ENCODE measurements around the gene LRTM2.

Gene LRTM2

DNA sequence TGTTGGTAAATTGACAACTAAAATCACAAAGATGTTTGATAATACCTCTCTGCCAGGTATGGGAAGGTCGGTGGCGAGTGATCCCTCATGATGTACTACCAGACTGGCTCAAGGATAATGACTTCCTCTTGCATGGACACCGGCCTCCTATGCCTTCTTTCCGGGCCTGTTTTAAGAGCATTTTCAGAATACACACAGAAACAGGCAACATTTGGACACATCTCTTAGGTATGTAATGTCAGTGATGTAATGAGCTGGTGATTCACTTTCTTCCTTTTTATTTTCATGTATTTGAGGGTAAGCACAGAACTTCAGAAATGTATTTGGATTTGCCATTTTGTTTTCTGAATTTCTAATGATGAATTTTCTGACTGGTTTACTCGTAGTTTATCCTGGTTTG, 42.6 kb upstream of the LRTM2 start:
- TF ChIP-seq, protein P1, sequence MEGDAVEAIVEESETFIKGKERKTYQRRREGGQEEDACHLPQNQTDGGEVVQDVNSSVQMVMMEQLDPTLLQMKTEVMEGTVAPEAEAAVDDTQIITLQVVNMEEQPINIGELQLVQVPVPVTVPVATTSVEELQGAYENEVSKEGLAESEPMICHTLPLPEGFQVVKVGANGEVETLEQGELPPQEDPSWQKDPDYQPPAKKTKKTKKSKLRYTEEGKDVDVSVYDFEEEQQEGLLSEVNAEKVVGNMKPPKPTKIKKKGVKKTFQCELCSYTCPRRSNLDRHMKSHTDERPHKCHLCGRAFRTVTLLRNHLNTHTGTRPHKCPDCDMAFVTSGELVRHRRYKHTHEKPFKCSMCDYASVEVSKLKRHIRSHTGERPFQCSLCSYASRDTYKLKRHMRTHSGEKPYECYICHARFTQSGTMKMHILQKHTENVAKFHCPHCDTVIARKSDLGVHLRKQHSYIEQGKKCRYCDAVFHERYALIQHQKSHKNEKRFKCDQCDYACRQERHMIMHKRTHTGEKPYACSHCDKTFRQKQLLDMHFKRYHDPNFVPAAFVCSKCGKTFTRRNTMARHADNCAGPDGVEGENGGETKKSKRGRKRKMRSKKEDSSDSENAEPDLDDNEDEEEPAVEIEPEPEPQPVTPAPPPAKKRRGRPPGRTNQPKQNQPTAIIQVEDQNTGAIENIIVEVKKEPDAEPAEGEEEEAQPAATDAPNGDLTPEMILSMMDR (IDR thresholded peaks at IDR 0.05; ENCODE audit: insufficient read depth, low read length) = no peak
- TF ChIP-seq REST (IDR thresholded peaks at IDR 0.05; ENCODE audit: insufficient replicate concordance, low read depth) (no peak), SPI1 (IDR thresholded peaks at IDR 0.05; ENCODE audit: borderline replicate concordance, low read depth) (no peak), POLR2AphosphoS5 (IDR thresholded peaks at IDR 0.05; ENCODE audit: low read depth) (no peak), GABPA (IDR thresholded peaks at IDR 0.05; ENCODE audit: low read depth) (no peak)
- Histone ChIP-seq H3K27me3 (ENCODE audit: insufficient read depth, poor library complexity, severe bottlenecking) (no peaks in the 10 kb centered on the region), H3K4me3 (replicated peaks; ENCODE audit: insufficient read depth, low read length) (no peak overlapping the region), H3K27ac (replicated peaks) (no peak overlapping the region)
- DNase-seq (ENCODE audit: low read depth in 1 of 2, low spot score in 1 of 2) = no peak

GRCh38 chr12:1778911-1779310, 41.5 kb upstream of the LRTM2 start:
- no peaks in the 10 kb centered on the region for H3K27me3 ChIP-seq (ENCODE audit: insufficient read depth, poor library complexity, severe bottlenecking)
- no peak for DNase-seq (ENCODE audit: low read depth in 1 of 2, low spot score in 1 of 2)
- H3K27ac ChIP-seq (replicated peaks) = no peak overlapping the region
- TF ChIP-seq SPI1 (IDR thresholded peaks at IDR 0.05; ENCODE audit: borderline replicate concordance, low read depth) = no peak
- no peak for TF ChIP-seq REST (IDR thresholded peaks at IDR 0.05; ENCODE audit: insufficient replicate concordance, low read depth)
- TF ChIP-seq POLR2AphosphoS5 (IDR thresholded peaks at IDR 0.05; ENCODE audit: low read depth) = no peak
- TF ChIP-seq, protein P1 (IDR thresholded peaks at IDR 0.05; ENCODE audit: insufficient read depth, low read length) = no peak
- no peak for TF ChIP-seq GABPA (IDR thresholded peaks at IDR 0.05; ENCODE audit: low read depth)
- H3K4me3 ChIP-seq (replicated peaks; ENCODE audit: insufficient read depth, low read length) = no peak overlapping the region

- DNase-seq (ENCODE audit: low read depth in 1 of 2, low spot score in 1 of 2) = no peak
Observed at GRCh38 chr12:1779783-1780182, 40.6 kb upstream of the LRTM2 start.

More at GRCh38 chr12:1779783-1780182, 40.6 kb upstream of the LRTM2 start:
- H3K27me3 ChIP-seq (ENCODE audit: insufficient read depth, poor library complexity, severe bottlenecking) = no peaks in the 10 kb centered on the region
- TF ChIP-seq SPI1 (IDR thresholded peaks at IDR 0.05; ENCODE audit: borderline replicate concordance, low read depth) (no peak), POLR2AphosphoS5 (IDR thresholded peaks at IDR 0.05; ENCODE audit: low read depth) (no peak), REST (IDR thresholded peaks at IDR 0.05; ENCODE audit: insufficient replicate concordance, low read depth) (no peak), GABPA (IDR thresholded peaks at IDR 0.05; ENCODE audit: low read depth) (no peak)
- TF ChIP-seq, protein P1 (IDR thresholded peaks at IDR 0.05; ENCODE audit: insufficient read depth, low read length) = no peak
- H3K27ac ChIP-seq (replicated peaks) = no peak overlapping the region
- no peak overlapping the region for H3K4me3 ChIP-seq (replicated peaks; ENCODE audit: insufficient read depth, low read length)

Data from HL-60 (cell line).